GM18870 (cell line): ENCODE results near the gene COMTD1.
"Not testable (repeated sequence)": the region's sequence is repeated elsewhere in the genome, so short reads cannot be mapped to it uniquely, and the experiment has no call there.

ENCODE experiments used
- ATAC-seq: cut with Tn5 transposase; IDR thresholded peaks from one replicate; pipeline ENCODE4 v1.9.1; 2021; ENCODE audit warnings: moderate library complexity; ENCODE audit not compliant: unreplicated experiment

The COMTD1 gene

GRCh38 chr10:75197066-75197465 is 38.7 kb downstream of the COMTD1 start:
- no peak for ATAC-seq

GRCh38 chr10:75195035-75195763 is 40.6 kb downstream of the COMTD1 start:
- ATAC-seq: no peak

- not testable (repeated sequence) for ATAC-seq
These were observed 41.1 kb downstream of the COMTD1 start for GRCh38 chr10:75194625-75195024.

- no peak for ATAC-seq
These were observed 43.8 kb downstream of the COMTD1 start for GRCh38 chr10:75191821-75192568.

GRCh38 chr10:75189266-75190096 is 46.3 kb downstream of the COMTD1 start:
- ATAC-seq: no peak

GRCh38 chr10:75188522-75188921 is 47.2 kb downstream of the COMTD1 start:
- ATAC-seq: not testable (repeated sequence)

GRCh38 chr10:75187961-75188426 is 47.8 kb downstream of the COMTD1 start:
- no peak for ATAC-seq

- no peak for ATAC-seq
These were observed 49.4 kb downstream of the COMTD1 start for GRCh38 chr10:75186310-75186709.
